ENCODE results near the gene SLC17A6. TPM values are rescaled to one million over a fixed set of nuclear protein-coding genes. Genes with fewer than 3 reads are reported as not detected.

The SLC17A6 gene
- not detected for total RNA-seq

DNA sequence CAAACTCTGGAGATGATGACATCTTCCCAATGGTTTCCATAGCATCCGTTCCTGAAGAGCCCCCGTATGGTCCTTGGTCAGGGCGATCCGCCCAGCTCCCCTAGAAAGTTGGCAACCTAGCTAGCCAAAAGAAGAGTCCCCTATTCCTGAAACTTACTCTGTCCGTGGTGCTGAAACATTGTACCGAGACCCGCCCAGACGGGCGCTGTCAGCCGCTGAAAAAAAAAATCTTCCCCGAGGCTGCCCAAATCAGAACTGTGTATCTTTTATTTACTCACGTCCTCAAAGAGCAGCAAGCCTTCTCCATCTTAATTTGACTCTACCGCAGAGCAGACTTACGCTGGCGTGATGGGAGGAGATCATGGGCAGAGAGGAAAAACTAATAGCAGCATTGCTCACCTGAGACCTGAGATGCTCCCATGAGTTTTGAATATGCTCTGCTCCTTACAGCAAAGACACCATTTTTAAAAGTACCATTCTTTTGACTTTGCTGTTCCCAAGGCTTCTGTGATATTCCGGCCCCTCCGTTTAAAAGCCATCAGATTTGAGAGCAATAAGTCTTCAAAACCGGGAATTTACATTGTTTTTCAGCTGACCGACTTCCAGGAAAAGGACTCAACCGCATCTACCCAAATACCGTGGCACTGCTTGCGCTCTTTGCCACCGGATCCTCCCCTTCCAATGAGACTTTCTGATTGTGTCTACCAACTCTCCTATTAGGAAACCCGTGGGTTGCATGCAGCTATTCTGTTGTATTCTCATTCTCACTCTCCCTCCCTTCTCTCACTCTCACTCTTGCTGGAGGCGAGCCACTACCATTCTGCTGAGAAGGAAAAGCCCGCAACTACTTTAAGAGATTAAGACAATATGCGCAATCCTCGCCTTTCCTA lies at the start of gene SLC17A6:
TSS of gene SLC17A6 (plus strand) at position 786 of the 890 bp plus-strand sequence. CDS start 153 bp downstream, outside the sequence.
- Mint-ChIP-seq H3K27me3 (peaks cover 72% of the 10 kb centered on the region), H3K27ac (no peak within 1 kb of the TSS), H3K9me3 (no peaks in the 10 kb centered on the region), H3K4me3 (no peak within 1 kb of the TSS), H3K36me3 (peaks cover 2% of the 10 kb centered on the region), H3K4me1 (peaks cover 19% of the 10 kb centered on the region)
- DNase-seq: peak; percentile 14

DNA sequence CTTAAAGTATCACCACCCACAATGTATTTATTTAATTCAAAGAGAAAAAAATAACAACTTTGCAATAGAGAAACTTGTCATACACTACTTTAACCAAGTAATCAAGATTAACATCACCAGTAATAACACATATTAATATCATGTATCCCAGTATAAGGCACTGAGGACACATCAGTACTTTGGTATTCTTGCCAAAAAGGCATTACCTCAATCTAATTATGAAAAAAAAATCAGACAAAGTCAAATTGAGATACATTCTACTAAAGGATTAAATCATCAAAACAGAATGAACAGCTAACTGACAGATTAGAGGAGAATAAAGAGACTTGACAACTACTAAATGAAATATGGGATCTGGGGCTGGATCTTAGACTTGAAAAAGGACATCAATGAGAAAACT lies 35.8 kb upstream of the SLC17A6 start:
- DNase-seq: no peak
- Mint-ChIP-seq H3K9me3 (no peaks in the 10 kb centered on the region), H3K4me1 (no peaks in the 10 kb centered on the region), H3K27ac (no peak overlapping the region), H3K27me3 (peaks cover 13% of the 10 kb centered on the region), H3K36me3 (no peaks in the 10 kb centered on the region), H3K4me3 (no peak overlapping the region)

DNA sequence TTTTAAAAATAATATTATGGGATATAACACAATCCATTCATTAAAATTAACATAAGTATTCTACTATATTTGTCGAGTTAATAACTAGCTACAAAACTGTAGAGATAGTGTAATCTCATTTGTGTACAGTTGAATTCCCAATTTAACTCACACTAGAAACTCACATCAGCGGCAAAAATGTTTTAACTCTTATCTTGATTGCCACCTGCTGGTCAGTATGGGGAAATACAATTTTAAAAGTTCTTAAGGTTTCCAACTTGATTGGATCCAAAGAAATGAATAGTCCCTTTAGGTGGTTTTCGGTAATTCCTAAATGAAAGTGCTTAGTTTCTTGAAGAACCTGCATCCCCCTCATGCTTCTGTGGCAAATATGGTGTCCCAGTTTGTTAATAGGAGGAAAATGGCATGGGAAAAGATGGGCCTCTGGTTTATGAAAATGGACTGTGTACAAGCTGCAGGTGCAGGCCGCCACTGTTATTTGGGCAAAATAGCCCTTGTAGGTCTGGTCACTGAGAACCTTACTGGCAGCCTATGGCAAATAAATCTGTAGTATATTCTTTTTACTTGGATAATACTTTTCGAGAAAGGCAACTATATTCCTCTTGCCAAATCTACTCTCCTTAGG lies 33.7 kb upstream of the SLC17A6 start:
- Mint-ChIP-seq H3K4me3 (no peak overlapping the region), H3K27ac (no peak overlapping the region), H3K9me3 (no peaks in the 10 kb centered on the region), H3K36me3 (no peaks in the 10 kb centered on the region), H3K27me3 (peaks cover 13% of the 10 kb centered on the region), H3K4me1 (no peaks in the 10 kb centered on the region)
- no peak for DNase-seq

DNA sequence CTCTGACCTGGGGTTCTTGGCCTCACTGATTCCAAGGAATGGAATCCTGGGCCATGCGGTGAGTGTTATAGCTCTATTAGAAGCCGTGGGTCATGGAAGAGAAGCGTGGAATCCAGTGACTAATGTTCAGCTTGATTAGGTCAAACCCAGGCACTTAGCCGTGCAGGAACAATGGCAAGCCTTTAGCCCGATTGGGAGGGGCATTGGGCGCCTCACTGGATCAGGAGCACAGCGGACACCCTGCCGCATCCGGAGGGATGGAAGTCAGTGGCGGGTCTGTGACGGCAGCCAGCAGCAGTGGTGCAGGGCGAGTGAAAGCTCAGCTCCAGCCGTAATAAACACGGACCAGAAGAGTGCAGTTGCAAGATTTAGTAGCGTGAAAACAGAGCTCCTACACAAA lies 20.5 kb upstream of the SLC17A6 start:
- Mint-ChIP-seq H3K4me1 (no peaks in the 10 kb centered on the region), H3K9me3 (no peaks in the 10 kb centered on the region), H3K27ac (no peak overlapping the region), H3K4me3 (no peak overlapping the region), H3K36me3 (no peaks in the 10 kb centered on the region), H3K27me3 (peaks cover 8% of the 10 kb centered on the region)
- no peak for DNase-seq

DNA sequence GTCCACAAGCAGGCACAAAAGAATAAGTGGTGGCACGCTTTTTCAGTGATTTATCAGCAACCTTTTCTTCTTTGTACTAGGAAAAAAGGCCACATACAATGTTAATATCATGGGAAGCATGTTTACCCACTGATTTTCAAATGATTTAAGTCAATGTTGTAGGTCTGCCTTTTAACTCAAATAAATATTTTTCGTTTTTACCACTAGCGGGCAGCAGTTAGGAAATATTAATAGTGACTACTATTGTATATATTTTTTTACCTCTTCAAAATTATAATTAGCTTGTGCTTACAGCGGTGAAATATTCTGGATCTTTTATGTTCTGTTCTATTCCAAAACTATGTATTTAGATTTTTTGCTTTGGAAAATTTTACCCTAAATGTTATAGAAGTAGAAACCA lies 6.4 kb upstream of the SLC17A6 start:
- H3K36me3 Mint-ChIP-seq: no peaks in the 10 kb centered on the region
- peaks cover 34% of the 10 kb centered on the region for H3K27me3 Mint-ChIP-seq
- no peaks in the 10 kb centered on the region for H3K9me3 Mint-ChIP-seq
- H3K27ac Mint-ChIP-seq: no peak overlapping the region
- H3K4me1 Mint-ChIP-seq: no peaks in the 10 kb centered on the region
- no peak overlapping the region for H3K4me3 Mint-ChIP-seq
- no peak for DNase-seq

DNA sequence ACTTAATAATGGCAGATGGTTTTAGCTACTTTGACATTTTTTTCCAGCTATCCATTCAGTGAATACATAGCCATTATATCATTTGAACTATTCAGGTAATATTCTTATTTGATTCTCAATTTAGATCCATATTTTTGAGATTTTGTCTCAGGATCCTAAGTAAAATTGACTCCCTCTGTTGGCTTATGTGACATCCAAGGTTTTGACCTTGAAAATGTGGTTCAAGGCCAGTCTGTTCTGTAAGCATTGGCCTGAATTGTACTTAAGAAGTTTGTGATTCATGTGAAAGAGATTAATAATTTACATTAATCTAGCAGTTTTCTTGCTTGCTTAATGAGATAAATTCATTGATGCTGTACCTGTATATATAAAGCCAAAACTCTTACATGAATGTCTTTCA lies 1.6 kb upstream of the SLC17A6 start:
- peaks cover 15% of the 10 kb centered on the region for H3K4me1 Mint-ChIP-seq
- no peak for DNase-seq
- peaks cover 2% of the 10 kb centered on the region for H3K36me3 Mint-ChIP-seq
- no peaks in the 10 kb centered on the region for H3K9me3 Mint-ChIP-seq
- no peak overlapping the region for H3K4me3 Mint-ChIP-seq
- peaks cover 60% of the 10 kb centered on the region for H3K27me3 Mint-ChIP-seq
- no peak overlapping the region for H3K27ac Mint-ChIP-seq

DNA sequence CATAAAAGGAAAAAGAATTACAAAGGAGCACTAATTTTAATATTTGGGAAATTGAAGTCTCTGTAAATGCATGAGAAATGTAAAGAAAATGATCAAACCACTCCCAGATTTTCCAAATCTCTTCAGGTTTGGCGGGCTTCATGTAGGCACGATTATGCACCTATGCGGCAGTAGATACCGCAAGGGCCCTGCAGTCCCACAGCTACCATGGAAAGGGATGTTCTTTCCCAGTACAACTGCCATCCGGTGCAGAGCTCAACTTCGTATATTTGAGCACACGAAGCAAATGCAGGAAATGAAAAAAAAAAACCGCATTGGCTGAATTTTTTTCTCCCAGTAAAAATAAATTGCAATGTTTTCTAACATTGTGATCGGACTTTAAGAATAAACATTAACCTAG lies 1.4 kb downstream of the SLC17A6 start:
- H3K27me3 Mint-ChIP-seq: peaks cover 90% of the 10 kb centered on the region
- DNase-seq: no peak
- peaks cover 27% of the 10 kb centered on the region for H3K4me1 Mint-ChIP-seq
- H3K36me3 Mint-ChIP-seq: peaks cover 2% of the 10 kb centered on the region
- H3K4me3 Mint-ChIP-seq: no peak overlapping the region
- no peak overlapping the region for H3K27ac Mint-ChIP-seq
- no peaks in the 10 kb centered on the region for H3K9me3 Mint-ChIP-seq

DNA sequence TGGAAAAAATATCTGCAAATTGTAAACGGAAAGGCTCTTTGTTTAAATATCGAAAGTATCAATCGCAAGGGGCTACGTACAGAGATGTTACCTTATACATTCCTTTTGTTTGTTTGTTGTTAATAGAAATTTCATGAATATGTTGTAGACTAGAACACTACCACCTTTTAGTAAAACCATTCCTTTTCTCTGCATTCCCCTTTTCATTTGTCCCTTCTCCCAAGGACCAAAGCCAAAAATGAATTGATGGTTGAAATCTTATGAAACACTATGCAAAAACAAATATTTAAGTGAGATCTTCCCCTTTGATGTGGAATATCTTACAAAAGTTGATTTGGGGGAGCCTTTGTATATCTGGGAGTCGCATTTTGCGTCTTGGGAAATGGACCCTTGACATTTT lies 2.1 kb downstream of the SLC17A6 start:
- Mint-ChIP-seq H3K4me3 (no peak overlapping the region), H3K36me3 (peaks cover 2% of the 10 kb centered on the region), H3K27me3 (peaks cover 92% of the 10 kb centered on the region), H3K4me1 (peaks cover 27% of the 10 kb centered on the region), H3K27ac (no peak overlapping the region), H3K9me3 (no peaks in the 10 kb centered on the region)
- no peak for DNase-seq

DNA sequence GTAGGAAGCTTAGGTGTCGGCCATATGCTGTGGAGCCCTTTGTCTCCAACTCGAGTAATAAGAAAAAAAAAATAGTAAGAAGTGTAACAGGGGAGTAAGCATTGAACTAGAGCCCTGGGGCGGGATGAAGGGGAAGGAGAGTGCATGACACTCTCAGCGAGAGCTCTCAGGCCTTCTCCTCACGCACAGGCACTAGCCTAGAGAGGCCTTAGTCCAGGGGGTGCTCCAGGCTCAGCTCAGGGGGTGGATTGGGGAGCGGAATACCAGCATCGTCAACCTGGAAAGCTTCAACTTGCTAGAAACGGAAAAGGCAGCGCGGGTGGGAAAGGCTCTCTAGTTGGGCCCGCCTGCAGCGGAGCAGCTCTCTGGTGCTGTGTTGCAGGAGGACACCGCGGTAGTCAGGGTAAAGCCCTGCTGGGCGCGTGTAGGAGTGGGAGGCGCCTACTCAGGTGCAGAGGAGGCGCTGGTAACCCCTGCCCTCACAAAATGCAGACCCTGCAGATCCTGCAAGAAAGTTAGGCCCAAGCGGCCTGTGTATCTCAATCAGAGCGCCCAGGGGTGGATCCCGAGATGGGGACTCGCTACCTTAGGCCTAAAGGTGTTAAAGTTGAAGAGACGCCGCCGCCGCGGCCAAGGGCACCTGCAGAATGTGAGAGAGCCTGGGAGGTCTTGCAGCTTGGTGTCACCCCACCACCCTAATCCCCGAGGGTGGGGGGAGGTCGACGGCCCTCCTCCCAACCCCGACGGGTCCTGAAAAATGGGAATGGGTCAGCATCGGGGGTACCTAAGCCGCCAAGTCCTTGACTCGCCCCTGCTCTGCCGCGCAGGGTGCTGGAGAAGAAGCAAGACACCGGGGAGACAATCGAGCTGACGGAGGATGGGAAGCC lies 2.8 kb downstream of the SLC17A6 start:
- peaks cover 27% of the 10 kb centered on the region for H3K4me1 Mint-ChIP-seq
- H3K4me3 Mint-ChIP-seq: no peak overlapping the region
- H3K27me3 Mint-ChIP-seq: peaks cover 89% of the 10 kb centered on the region
- H3K27ac Mint-ChIP-seq: no peak overlapping the region
- peak; percentile 1 for DNase-seq
- peaks cover 2% of the 10 kb centered on the region for H3K36me3 Mint-ChIP-seq
- H3K9me3 Mint-ChIP-seq: no peaks in the 10 kb centered on the region

DNA sequence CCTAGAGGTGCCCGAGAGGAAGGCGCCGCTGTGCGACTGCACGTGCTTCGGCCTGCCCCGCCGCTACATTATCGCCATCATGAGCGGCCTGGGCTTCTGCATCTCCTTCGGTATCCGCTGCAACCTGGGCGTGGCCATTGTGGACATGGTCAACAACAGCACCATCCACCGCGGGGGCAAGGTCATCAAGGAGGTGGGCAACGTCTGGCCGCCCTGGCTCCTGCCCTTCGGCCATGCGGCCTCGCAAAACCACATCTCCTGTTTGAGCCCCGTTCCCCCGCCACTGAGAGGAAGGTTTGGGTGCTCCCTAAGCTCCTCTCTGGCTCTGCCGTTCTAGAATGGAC lies 3.4 kb downstream of the SLC17A6 start:
- Mint-ChIP-seq H3K4me1 (peaks cover 27% of the 10 kb centered on the region), H3K4me3 (no peak overlapping the region), H3K9me3 (no peaks in the 10 kb centered on the region), H3K27me3 (peaks cover 91% of the 10 kb centered on the region), H3K36me3 (peaks cover 2% of the 10 kb centered on the region), H3K27ac (no peak overlapping the region)
- no peak for DNase-seq

DNA sequence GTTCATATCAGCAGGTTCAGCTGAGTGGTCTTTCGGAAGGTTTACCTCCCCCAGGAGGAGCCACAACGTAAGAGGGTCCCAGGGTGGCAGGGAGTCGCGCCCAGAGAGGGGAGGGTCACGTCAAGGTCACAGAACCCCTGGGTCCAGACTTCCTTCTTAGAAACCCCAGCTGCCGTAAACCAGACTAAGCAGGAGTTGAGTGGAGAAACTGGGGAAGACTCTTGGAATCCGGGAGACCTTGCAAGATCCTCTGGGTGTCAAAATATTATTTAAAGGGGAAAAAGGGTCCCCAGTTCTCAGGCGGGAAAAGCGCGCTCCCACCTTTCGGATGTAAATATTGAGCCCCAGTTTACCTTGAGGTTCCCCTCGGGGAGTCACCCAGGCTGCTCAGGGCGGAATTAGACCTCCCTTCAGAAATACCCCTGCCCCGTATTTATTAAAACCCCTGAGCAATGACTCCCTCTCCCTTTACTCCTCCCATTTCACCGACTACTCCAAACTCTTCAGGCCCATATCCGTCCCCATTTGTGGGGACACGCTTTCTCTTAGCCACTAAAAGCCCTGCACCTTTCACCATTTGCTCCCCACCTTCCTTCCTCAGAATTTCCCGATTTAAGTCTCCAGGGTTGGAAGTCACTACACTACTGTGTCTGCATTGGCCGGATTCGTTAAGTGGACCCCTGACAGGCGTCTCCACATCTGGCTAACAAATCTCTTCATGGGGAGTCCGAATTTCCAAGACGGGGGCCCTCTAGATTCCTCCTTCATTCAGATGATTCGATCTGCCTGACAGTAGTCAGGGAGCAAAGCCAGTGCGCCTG lies 4.2 kb downstream of the SLC17A6 start:
- Mint-ChIP-seq H3K4me3 (no peak overlapping the region), H3K27me3 (peaks cover 83% of the 10 kb centered on the region), H3K4me1 (peaks cover 27% of the 10 kb centered on the region), H3K36me3 (peaks cover 2% of the 10 kb centered on the region), H3K27ac (no peak overlapping the region), H3K9me3 (no peaks in the 10 kb centered on the region)
- DNase-seq: no peak

DNA sequence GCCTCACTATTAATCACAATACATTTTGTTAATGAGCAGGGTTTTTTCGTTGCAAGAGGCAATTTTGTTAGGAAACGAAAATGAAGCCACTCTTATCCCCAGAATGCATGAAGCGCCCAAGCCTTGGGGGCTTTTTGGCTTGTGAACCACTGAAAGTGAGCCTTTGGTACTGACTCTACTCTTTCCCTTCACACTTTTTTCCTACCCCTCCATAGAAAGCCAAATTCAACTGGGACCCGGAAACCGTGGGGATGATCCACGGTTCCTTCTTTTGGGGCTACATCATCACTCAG lies 4.8 kb downstream of the SLC17A6 start:
- H3K4me1 Mint-ChIP-seq: peaks cover 23% of the 10 kb centered on the region
- H3K36me3 Mint-ChIP-seq: peaks cover 2% of the 10 kb centered on the region
- no peak overlapping the region for H3K4me3 Mint-ChIP-seq
- peaks cover 83% of the 10 kb centered on the region for H3K27me3 Mint-ChIP-seq
- no peak overlapping the region for H3K27ac Mint-ChIP-seq
- H3K9me3 Mint-ChIP-seq: no peaks in the 10 kb centered on the region
- DNase-seq: peak; percentile 1

DNA sequence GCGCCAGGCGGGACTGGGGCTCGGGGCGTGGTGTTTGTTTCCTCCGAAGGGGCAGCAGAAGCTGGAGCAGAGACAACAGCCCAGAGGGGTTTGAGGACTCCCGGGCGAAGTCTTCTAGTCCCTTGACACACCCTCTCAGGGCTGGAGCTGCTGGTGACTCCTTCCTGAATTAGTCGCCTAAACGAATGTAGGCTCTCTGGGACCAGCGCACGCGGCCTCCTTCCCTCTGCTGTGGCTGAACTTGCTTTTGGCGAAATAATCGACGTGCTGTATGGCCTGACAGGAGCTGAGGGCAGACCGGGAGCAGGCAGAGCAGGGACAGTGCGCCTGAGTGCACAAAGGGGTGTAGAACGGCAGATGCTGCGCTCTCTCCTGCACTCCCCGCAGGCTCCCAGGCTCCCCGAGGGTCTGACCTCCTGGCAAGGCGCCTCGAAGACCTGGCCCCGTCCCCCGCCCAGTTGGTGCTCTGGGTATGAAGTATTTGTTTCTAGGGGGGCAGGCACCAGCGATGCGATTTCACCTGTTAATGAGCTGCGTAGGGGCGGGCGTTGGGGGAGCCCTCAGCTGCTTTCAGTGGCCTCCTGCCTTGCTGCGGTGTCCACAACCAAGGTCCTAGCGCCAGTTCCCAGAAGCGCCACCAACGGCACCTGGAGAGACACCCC lies 5.3 kb downstream of the SLC17A6 start:
- DNase-seq: no peak
- H3K27me3 Mint-ChIP-seq: peaks cover 82% of the 10 kb centered on the region
- H3K9me3 Mint-ChIP-seq: no peaks in the 10 kb centered on the region
- peaks cover 18% of the 10 kb centered on the region for H3K4me1 Mint-ChIP-seq
- H3K4me3 Mint-ChIP-seq: no peak overlapping the region
- H3K36me3 Mint-ChIP-seq: peaks cover 2% of the 10 kb centered on the region
- no peak overlapping the region for H3K27ac Mint-ChIP-seq

DNA sequence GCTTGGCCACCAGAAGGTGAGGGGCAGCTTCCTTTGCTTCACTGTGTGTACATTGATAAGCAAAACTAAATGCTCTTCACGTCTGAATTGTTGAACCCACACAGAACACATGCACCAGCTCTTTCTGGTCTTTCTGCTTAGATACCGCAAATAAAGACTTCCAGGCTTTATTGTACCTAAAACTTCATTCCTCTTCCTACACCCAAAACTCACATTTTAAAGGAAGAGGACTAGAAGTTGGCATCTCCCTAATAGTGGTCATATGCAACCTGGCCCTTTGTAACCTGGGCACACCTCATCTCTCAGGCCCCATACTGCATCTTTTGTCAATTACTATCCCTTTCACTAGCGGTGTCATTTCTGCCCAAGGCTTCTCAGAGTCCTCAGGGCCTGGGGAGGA lies 5.9 kb downstream of the SLC17A6 start:
- H3K27me3 Mint-ChIP-seq: peaks cover 83% of the 10 kb centered on the region
- DNase-seq: no peak
- H3K9me3 Mint-ChIP-seq: no peaks in the 10 kb centered on the region
- no peak overlapping the region for H3K4me3 Mint-ChIP-seq
- H3K36me3 Mint-ChIP-seq: peaks cover 2% of the 10 kb centered on the region
- H3K27ac Mint-ChIP-seq: no peak overlapping the region
- peaks cover 18% of the 10 kb centered on the region for H3K4me1 Mint-ChIP-seq
